ENCODE results near the gene ASB10.

The ASB10 gene

GRCh38 chr7:151133986-151134742 is 52.9 kb downstream of the ASB10 start:
- peaks cover 92% of the 10 kb centered on the region for H3K36me3 ChIP-seq (ENCODE audit: control insufficient read depth, insufficient read depth, low read length)
- WGBS, 2 experiments (ENCODE audit: insufficient coverage in 2 of 2), result 92 to 98% methylated on average over 13 to 24 of the region's 24 CpGs

GRCh38 chr7:151133266-151133985 is 53.6 kb downstream of the ASB10 start:
- WGBS, 2 experiments (ENCODE audit: insufficient coverage in 2 of 2), result 91 to 95% methylated on average over 14 to 15 of the region's 16 CpGs
- H3K4me3 ChIP-seq (ENCODE audit: extremely low read depth, insufficient read depth, low read length, poor library complexity, severe bottlenecking), result no peak overlapping the region
- peaks cover 94% of the 10 kb centered on the region for H3K36me3 ChIP-seq (ENCODE audit: control insufficient read depth, insufficient read depth, low read length)
- peaks cover 9% of the 10 kb centered on the region for H3K4me1 ChIP-seq (ENCODE audit: control insufficient read depth, insufficient read depth, low read length, poor library complexity, severe bottlenecking)
- no peaks in the 10 kb centered on the region for H3K9me3 ChIP-seq (ENCODE audit: control insufficient read depth, low read length)
- H3K27ac ChIP-seq (ENCODE audit: low read depth, low read length, severe bottlenecking), result no peak overlapping the region

More at GRCh38 chr7:151133986-151134742, 52.9 kb downstream of the ASB10 start:
- Histone ChIP-seq H3K9me3 (ENCODE audit: control insufficient read depth, low read length) (no peaks in the 10 kb centered on the region), H3K4me1 (ENCODE audit: control insufficient read depth, insufficient read depth, low read length, poor library complexity, severe bottlenecking) (peaks cover 10% of the 10 kb centered on the region), H3K4me3 (ENCODE audit: extremely low read depth, insufficient read depth, low read length, poor library complexity, severe bottlenecking) (no peak overlapping the region), H3K27ac (ENCODE audit: low read depth, low read length, severe bottlenecking) (no peak overlapping the region)

- Histone ChIP-seq H3K27ac (ENCODE audit: low read depth, low read length, severe bottlenecking) (no peak overlapping the region), H3K36me3 (ENCODE audit: control insufficient read depth, insufficient read depth, low read length) (peaks cover 97% of the 10 kb centered on the region), H3K4me3 (ENCODE audit: extremely low read depth, insufficient read depth, low read length, poor library complexity, severe bottlenecking) (no peak overlapping the region), H3K4me1 (ENCODE audit: control insufficient read depth, insufficient read depth, low read length, poor library complexity, severe bottlenecking) (peaks cover 1% of the 10 kb centered on the region), H3K9me3 (ENCODE audit: control insufficient read depth, low read length) (no peaks in the 10 kb centered on the region)
- WGBS, 2 experiments (ENCODE audit: insufficient coverage in 2 of 2), result 92 to 97% methylated on average over 10 to 21 of the region's 21 CpGs
Measured at GRCh38 chr7:151132461-151133205, 54.4 kb downstream of the ASB10 start.

- H3K36me3 ChIP-seq (ENCODE audit: control insufficient read depth, insufficient read depth, low read length), result peaks cover 98% of the 10 kb centered on the region
- H3K4me1 ChIP-seq (ENCODE audit: control insufficient read depth, insufficient read depth, low read length, poor library complexity, severe bottlenecking), result peaks cover under 1% of the 10 kb centered on the region
- H3K4me3 ChIP-seq (ENCODE audit: extremely low read depth, insufficient read depth, low read length, poor library complexity, severe bottlenecking), result no peak overlapping the region
Measured at GRCh38 chr7:151131592-151132293, 55.3 kb downstream of the ASB10 start.

GRCh38 chr7:151131224-151131591 is 55.8 kb downstream of the ASB10 start:
- Histone ChIP-seq H3K36me3 (ENCODE audit: control insufficient read depth, insufficient read depth, low read length) (peaks cover 97% of the 10 kb centered on the region), H3K4me1 (ENCODE audit: control insufficient read depth, insufficient read depth, low read length, poor library complexity, severe bottlenecking) (peaks cover 5% of the 10 kb centered on the region), H3K27ac (ENCODE audit: low read depth, low read length, severe bottlenecking) (no peak overlapping the region), H3K4me3 (ENCODE audit: extremely low read depth, insufficient read depth, low read length, poor library complexity, severe bottlenecking) (no peak overlapping the region), H3K9me3 (ENCODE audit: control insufficient read depth, low read length) (no peaks in the 10 kb centered on the region)
- whole genome bisulfite sequencing, 2 experiments (ENCODE audit: insufficient coverage in 2 of 2), result 80 to 92% methylated on average over 10 to 12 of the region's 13 CpGs

More at GRCh38 chr7:151131592-151132293, 55.3 kb downstream of the ASB10 start:
- Histone ChIP-seq H3K9me3 (ENCODE audit: control insufficient read depth, low read length) (no peaks in the 10 kb centered on the region), H3K27ac (ENCODE audit: low read depth, low read length, severe bottlenecking) (no peak overlapping the region)
- WGBS, 2 experiments (ENCODE audit: insufficient coverage in 2 of 2), result 92 to 96% methylated on average over 15 to 17 of the region's 19 CpGs

GRCh38 chr7:151130741-151131157 is 56.3 kb downstream of the ASB10 start:
- Histone ChIP-seq H3K27ac (ENCODE audit: low read depth, low read length, severe bottlenecking) (no peak overlapping the region), H3K9me3 (ENCODE audit: control insufficient read depth, low read length) (no peaks in the 10 kb centered on the region), H3K4me1 (ENCODE audit: control insufficient read depth, insufficient read depth, low read length, poor library complexity, severe bottlenecking) (peaks cover 6% of the 10 kb centered on the region), H3K4me3 (ENCODE audit: extremely low read depth, insufficient read depth, low read length, poor library complexity, severe bottlenecking) (no peak overlapping the region), H3K36me3 (ENCODE audit: control insufficient read depth, insufficient read depth, low read length) (peaks cover 93% of the 10 kb centered on the region)
- WGBS, 2 experiments (ENCODE audit: insufficient coverage in 2 of 2), result 96 to 98% methylated on average over 15 of the region's 17 CpGs

- peaks cover 13% of the 10 kb centered on the region for H3K4me1 ChIP-seq (ENCODE audit: control insufficient read depth, insufficient read depth, low read length, poor library complexity, severe bottlenecking)
- no peaks in the 10 kb centered on the region for H3K9me3 ChIP-seq (ENCODE audit: control insufficient read depth, low read length)
- H3K4me3 ChIP-seq (ENCODE audit: extremely low read depth, insufficient read depth, low read length, poor library complexity, severe bottlenecking), result no peak overlapping the region
- peaks cover 89% of the 10 kb centered on the region for H3K36me3 ChIP-seq (ENCODE audit: control insufficient read depth, insufficient read depth, low read length)
- H3K27ac ChIP-seq (ENCODE audit: low read depth, low read length, severe bottlenecking), result no peak overlapping the region
- WGBS, 2 experiments (ENCODE audit: insufficient coverage in 2 of 2), result 93 to 99% methylated on average over 7 to 9 of the region's 9 CpGs
Measured at GRCh38 chr7:151129960-151130591, 57.0 kb downstream of the ASB10 start.

- Histone ChIP-seq H3K4me1 (ENCODE audit: control insufficient read depth, insufficient read depth, low read length, poor library complexity, severe bottlenecking) (peaks cover 14% of the 10 kb centered on the region), H3K27ac (ENCODE audit: low read depth, low read length, severe bottlenecking) (no peak overlapping the region), H3K36me3 (ENCODE audit: control insufficient read depth, insufficient read depth, low read length) (peaks cover 88% of the 10 kb centered on the region), H3K4me3 (ENCODE audit: extremely low read depth, insufficient read depth, low read length, poor library complexity, severe bottlenecking) (no peak overlapping the region), H3K9me3 (ENCODE audit: control insufficient read depth, low read length) (no peaks in the 10 kb centered on the region)
- WGBS, 2 experiments (ENCODE audit: insufficient coverage in 2 of 2), result 90 to 91% methylated on average over 21 to 23 of the region's 28 CpGs
Measured at GRCh38 chr7:151129117-151129959, 57.7 kb downstream of the ASB10 start.

GRCh38 chr7:151128716-151129115 is 58.3 kb downstream of the ASB10 start:
- H3K4me1 ChIP-seq (ENCODE audit: control insufficient read depth, insufficient read depth, low read length, poor library complexity, severe bottlenecking), result peaks cover 14% of the 10 kb centered on the region
- no peak overlapping the region for H3K27ac ChIP-seq (ENCODE audit: low read depth, low read length, severe bottlenecking)
- peaks cover 87% of the 10 kb centered on the region for H3K36me3 ChIP-seq (ENCODE audit: control insufficient read depth, insufficient read depth, low read length)
- 94 to 99% methylated on average over 3 to 8 of the region's 8 CpGs for WGBS, 2 experiments (ENCODE audit: insufficient coverage in 2 of 2)
- H3K9me3 ChIP-seq (ENCODE audit: control insufficient read depth, low read length), result no peaks in the 10 kb centered on the region
- no peak overlapping the region for H3K4me3 ChIP-seq (ENCODE audit: extremely low read depth, insufficient read depth, low read length, poor library complexity, severe bottlenecking)

Data from mesodermal cell (in vitro differentiated cells).